Measurements from ENCODE around the gene PRR35. TPM values are rescaled to one million over a fixed set of nuclear protein-coding genes. Genes with fewer than 3 reads are reported as not detected.
A peak's percentile ranks its signal among the peaks of the same experiment; 100 is the strongest.

PRR35 gene
- total RNA-seq, 6 donors from 2014 or later, result not detected

DNA sequence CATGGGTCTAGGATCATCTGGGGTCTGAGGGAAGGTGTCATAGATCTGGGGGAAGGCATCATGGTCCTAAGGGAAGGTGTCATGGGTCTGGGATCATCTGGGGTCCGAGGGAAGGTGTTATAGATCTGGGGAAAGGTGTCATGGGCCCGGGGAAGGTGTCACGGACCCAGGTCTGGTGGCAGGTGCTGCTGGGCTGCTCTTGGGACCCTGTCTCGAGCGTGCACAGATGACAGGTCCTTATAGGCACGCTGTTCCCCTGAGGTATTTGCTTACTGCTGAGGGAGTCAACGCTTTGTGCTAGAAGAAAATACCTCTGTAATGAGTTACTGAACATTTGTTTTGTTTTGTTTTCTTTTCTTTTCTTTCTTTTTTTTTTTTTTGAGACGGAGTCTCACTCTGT is 31.0 kb downstream of the PRR35 start:
- Histone ChIP-seq H3K9me3 (no peaks in the 10 kb centered on the region), H3K36me3 (peaks cover 0 to 4% (median under 1%) of the 10 kb centered on the region in 4 donors), H3K4me1 (peaks cover 50 to 78% (median 73%) of the 10 kb centered on the region in 4 donors), H3K27ac (peak overlapping the region; percentile 85 to 91 (median 87)), H3K4me3 (peak overlapping the region in 3 of 4 donors; percentile 69 to 96 (median 93)), H3K27me3 (no peaks in the 10 kb centered on the region)
- 55 to 57% methylated on average over 8 of the region's 8 CpGs for WGBS, 2 donors
- ATAC-seq (ENCODE audit: low FRiP score in 2 of 2) (no peak), DNase-seq (no peak)
- TF ChIP-seq POLR2A (IDR thresholded peaks at IDR 0.05) (peak in 1 of 4 donors; percentile 18), EP300 (IDR thresholded peaks at IDR 0.05) (no peak), POLR2AphosphoS5 (IDR thresholded peaks at IDR 0.05) (no peak)
- TF ChIP-seq, protein P1, sequence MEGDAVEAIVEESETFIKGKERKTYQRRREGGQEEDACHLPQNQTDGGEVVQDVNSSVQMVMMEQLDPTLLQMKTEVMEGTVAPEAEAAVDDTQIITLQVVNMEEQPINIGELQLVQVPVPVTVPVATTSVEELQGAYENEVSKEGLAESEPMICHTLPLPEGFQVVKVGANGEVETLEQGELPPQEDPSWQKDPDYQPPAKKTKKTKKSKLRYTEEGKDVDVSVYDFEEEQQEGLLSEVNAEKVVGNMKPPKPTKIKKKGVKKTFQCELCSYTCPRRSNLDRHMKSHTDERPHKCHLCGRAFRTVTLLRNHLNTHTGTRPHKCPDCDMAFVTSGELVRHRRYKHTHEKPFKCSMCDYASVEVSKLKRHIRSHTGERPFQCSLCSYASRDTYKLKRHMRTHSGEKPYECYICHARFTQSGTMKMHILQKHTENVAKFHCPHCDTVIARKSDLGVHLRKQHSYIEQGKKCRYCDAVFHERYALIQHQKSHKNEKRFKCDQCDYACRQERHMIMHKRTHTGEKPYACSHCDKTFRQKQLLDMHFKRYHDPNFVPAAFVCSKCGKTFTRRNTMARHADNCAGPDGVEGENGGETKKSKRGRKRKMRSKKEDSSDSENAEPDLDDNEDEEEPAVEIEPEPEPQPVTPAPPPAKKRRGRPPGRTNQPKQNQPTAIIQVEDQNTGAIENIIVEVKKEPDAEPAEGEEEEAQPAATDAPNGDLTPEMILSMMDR (IDR thresholded peaks at IDR 0.05), result no peak

DNA sequence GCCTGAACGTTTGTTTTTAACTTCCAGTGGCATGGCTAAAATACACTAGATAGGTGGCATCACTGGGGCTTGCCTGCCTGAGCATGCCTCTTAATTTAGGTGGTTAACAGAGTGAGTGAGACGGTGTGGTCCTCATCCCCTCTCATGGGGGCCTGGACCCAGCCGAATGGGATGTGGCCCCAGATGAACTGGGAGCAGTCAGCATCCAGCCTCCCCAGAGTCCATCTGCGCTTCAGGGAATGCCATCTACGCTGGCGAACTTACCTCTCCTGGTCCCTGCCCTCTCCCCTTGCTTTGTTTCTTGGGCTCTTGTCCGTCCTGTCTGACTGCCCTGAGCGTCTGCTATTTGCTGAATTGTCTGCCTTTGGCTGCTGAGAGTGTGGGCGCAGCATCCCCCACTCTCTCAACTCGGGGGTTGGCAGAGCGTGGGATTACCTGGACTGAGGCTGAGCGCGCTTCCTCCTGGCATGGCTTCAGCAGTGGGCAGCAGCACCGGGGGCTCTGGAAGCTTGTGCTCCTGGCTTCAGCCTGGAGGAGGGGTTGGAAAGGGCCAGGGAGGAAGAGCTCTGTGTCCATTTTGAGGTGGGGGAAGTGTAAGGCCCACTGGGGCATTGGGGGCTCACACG is 31.8 kb downstream of the PRR35 start:
- ATAC-seq (ENCODE audit: low FRiP score in 2 of 2) (no peak), DNase-seq (no peak)
- H3K27ac ChIP-seq, result peak overlapping the region; percentile 85 to 91 (median 87)
- peaks cover 50 to 78% (median 75%) of the 10 kb centered on the region in 4 donors for H3K4me1 ChIP-seq
- H3K9me3 ChIP-seq, result no peaks in the 10 kb centered on the region
- peak overlapping the region in 3 of 4 donors; percentile 69 to 96 (median 93) for H3K4me3 ChIP-seq
- peaks cover 0 to 12% (median 4%) of the 10 kb centered on the region in 4 donors for H3K36me3 ChIP-seq
- H3K27me3 ChIP-seq, result no peaks in the 10 kb centered on the region
- TF ChIP-seq, protein P1 (IDR thresholded peaks at IDR 0.05), result no peak
- TF ChIP-seq POLR2AphosphoS5 (IDR thresholded peaks at IDR 0.05) (no peak), EP300 (IDR thresholded peaks at IDR 0.05) (no peak), POLR2A (IDR thresholded peaks at IDR 0.05) (no peak)
- 54 to 72% methylated on average over 5 to 15 of the region's 15 CpGs for WGBS, 2 donors

DNA sequence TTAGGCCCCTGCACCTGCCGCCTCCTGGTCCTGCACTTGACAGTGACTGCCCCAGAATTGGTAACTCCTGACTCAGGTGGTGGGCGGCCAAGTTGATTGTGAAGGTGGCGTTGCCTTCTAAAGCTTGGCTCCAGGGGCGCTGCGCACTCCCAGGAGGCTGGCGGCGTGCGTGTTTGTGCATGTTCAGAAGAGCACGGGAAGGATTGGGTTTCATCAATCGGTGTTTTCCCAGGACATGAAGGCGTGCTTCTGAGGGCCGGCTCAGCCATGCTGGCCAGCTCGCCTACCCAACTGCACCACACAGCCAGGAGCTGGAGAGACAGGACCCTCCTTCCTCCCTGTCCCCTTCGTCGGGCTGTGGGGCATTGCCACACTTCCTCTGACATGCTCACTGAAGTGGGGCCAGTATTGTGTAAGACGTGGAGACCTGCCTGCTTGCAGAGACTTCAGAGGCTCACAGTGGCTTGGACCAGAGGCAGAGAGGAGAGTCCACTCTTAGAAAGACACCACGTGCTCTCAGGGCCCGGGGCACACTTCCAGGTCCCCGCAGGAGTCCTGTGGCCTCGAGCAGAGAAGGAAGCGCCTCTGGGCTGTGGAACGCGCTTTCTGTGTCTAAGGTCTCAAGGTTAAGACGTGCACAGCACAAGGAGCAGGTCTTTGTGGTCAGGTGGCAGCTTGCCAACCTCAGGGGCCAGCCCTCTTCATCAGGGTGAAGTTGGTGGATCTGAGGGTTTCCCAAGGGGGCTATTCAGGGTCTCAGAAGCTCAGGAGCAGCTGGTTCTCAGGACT is 32.5 kb downstream of the PRR35 start:
- peak overlapping the region; percentile 85 to 91 (median 87) for H3K27ac ChIP-seq
- H3K4me1 ChIP-seq, result peaks cover 44 to 71% (median 68%) of the 10 kb centered on the region in 4 donors
- peak in 1 of 2 donors; percentile 40 for ATAC-seq (ENCODE audit: low FRiP score in 2 of 2)
- no peaks in the 10 kb centered on the region for H3K27me3 ChIP-seq
- no peaks in the 10 kb centered on the region for H3K9me3 ChIP-seq
- WGBS, 2 donors, result 39 to 41% methylated on average over 5 to 24 of the region's 24 CpGs
- peaks cover 0 to 13% (median 6%) of the 10 kb centered on the region in 4 donors for H3K36me3 ChIP-seq
- DNase-seq, result peak; percentile 82 to 92
- peak overlapping the region in 3 of 4 donors; percentile 69 to 96 (median 93) for H3K4me3 ChIP-seq
- TF ChIP-seq EP300 (IDR thresholded peaks at IDR 0.05) (peak in 1 of 4 donors; percentile 54), POLR2AphosphoS5 (IDR thresholded peaks at IDR 0.05) (peak; percentile 61 to 77), POLR2A (IDR thresholded peaks at IDR 0.05) (peak in 1 of 4 donors; percentile 59)
- TF ChIP-seq, protein P1 (IDR thresholded peaks at IDR 0.05), result peak in 4 of 6 experiments; percentile 24 to 63 (median 44)

DNA sequence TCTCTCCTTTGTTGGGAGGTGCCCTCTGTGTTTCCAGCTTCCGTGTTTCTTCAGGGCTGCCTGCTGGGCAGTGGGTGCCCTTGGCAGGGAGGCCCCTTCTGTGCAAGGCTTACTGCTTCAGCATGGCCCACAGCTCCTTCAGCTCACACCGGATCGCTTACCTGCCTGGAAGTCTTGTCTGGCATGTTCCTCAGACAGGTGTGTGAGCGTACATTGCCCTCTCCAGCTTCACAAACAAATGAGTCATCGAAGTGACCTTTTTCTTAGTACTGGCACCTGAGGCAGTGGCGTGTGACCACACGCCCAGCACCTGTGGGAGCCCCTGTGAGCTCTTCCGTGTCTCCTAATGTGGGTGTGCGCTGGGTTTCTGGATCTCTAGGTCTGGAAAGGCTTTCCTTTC is 33.2 kb downstream of the PRR35 start:
- H3K27ac ChIP-seq, result peak overlapping the region; percentile 85 to 91 (median 87)
- H3K36me3 ChIP-seq, result peaks cover 0 to 13% (median 6%) of the 10 kb centered on the region in 4 donors
- H3K27me3 ChIP-seq, result no peaks in the 10 kb centered on the region
- TF ChIP-seq, protein P1 (IDR thresholded peaks at IDR 0.05), result no peak
- TF ChIP-seq POLR2AphosphoS5 (IDR thresholded peaks at IDR 0.05), result peak in 1 of 2 donors; percentile 41
- peak in 1 of 2 donors; percentile 20 for ATAC-seq (ENCODE audit: low FRiP score in 2 of 2)
- no peak overlapping the region for H3K4me3 ChIP-seq
- no peaks in the 10 kb centered on the region for H3K9me3 ChIP-seq
- WGBS, 2 donors, result 60 to 75% methylated on average over 9 of the region's 9 CpGs
- H3K4me1 ChIP-seq, result peaks cover 37 to 64% (median 61%) of the 10 kb centered on the region in 4 donors
- peak in 1 of 2 donors; percentile 86 for DNase-seq

Measured in upper lobe of left lung (tissue), 6 donors.